Astrocyte (in vitro differentiated cells and primary cell): ENCODE data around the gene ANXA2.

ENCODE experiments used
- CTCF ChIP-seq: IDR thresholded peaks from 2 replicates; pipeline ENCODE4 v1.5.1; 2011; ENCODE audit warnings: low read depth, mild to moderate bottlenecking, inconsistent platforms, low read length, moderate library complexity; ENCODE audit not compliant: insufficient read depth
- EZH2 ChIP-seq: IDR thresholded peaks from 2 replicates; pipeline ENCODE4 v1.6.1; 2012; ENCODE audit warnings: mild to moderate bottlenecking, low read length, inconsistent platforms; ENCODE audit not compliant: insufficient read depth

- TF ChIP-seq CTCF: no peak
- no peak for TF ChIP-seq EZH2
These were observed 34.7 kb downstream of the ANXA2 start for GRCh38 chr15:60363087-60363549.
